Measurements from ENCODE around the gene NAV2.

NAV2 gene, protein sequence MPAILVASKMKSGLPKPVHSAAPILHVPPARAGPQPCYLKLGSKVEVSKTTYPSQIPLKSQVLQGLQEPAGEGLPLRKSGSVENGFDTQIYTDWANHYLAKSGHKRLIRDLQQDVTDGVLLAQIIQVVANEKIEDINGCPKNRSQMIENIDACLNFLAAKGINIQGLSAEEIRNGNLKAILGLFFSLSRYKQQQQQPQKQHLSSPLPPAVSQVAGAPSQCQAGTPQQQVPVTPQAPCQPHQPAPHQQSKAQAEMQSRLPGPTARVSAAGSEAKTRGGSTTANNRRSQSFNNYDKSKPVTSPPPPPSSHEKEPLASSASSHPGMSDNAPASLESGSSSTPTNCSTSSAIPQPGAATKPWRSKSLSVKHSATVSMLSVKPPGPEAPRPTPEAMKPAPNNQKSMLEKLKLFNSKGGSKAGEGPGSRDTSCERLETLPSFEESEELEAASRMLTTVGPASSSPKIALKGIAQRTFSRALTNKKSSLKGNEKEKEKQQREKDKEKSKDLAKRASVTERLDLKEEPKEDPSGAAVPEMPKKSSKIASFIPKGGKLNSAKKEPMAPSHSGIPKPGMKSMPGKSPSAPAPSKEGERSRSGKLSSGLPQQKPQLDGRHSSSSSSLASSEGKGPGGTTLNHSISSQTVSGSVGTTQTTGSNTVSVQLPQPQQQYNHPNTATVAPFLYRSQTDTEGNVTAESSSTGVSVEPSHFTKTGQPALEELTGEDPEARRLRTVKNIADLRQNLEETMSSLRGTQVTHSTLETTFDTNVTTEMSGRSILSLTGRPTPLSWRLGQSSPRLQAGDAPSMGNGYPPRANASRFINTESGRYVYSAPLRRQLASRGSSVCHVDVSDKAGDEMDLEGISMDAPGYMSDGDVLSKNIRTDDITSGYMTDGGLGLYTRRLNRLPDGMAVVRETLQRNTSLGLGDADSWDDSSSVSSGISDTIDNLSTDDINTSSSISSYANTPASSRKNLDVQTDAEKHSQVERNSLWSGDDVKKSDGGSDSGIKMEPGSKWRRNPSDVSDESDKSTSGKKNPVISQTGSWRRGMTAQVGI (N-terminal part only)

DNA sequence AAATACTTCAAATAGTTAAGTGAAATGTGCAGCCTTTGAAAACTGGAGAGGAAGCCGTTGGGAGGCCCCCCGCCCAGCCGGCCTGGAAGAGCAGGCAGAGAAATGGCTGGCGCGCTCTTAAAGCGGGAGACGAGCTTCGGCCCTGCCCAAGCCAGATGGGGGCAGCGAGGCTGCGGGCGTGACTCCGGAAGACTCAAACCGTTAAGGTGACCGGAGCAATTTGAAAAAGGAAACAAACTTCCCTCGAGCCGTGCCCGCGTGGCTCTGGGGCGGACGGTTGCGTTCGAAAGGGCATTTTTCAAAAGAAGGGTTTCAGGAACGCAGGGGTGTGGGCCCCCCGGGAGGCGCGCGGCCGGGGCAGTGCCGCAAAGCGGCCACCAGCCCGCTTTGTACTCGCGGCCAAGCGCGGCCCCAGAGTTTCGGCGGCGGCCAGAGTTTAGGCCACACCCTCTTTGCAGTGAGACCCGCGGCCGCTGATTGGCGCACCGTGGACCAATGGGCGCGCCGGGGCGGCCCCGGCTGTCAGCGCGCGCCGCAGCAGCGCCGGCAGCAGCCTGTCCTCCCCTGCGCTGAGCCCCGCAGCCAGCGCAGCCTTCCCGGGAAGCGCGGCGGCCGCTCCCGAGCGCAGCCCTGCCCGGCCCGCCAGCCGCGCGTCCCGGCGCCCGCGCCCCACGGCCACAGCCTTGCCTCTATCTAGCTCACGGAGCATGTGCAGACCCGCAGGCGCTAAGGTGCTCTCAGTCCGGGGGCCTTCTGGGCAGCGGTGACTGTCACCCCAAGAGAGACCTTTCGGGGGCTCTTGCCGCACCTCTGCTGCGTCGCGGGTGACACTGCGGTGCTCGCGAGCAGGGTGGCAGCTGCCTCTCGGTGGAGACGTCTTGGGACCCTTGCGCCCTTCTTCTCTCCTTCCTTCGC is at the start of gene NAV2:
Gene NAV2, plus strand, starts transcription at position 557 of the 915 bp plus-strand sequence. CDS start 859 bp downstream, outside the sequence.
- FAIRE-seq, result no peak

GRCh38 chr11:19663206-19663605 is 49.4 kb upstream of the NAV2 start:
- FAIRE-seq, result no peak

GRCh38 chr11:19664886-19665548 is 47.6 kb upstream of the NAV2 start:
- FAIRE-seq, result no peak

GRCh38 chr11:19666951-19667350 is 45.7 kb upstream of the NAV2 start:
- no peak for FAIRE-seq

GRCh38 chr11:19669511-19669910 is 43.1 kb upstream of the NAV2 start:
- no peak for FAIRE-seq

GRCh38 chr11:19670030-19670791 is 42.4 kb upstream of the NAV2 start:
- FAIRE-seq, result no peak

- FAIRE-seq, result no peak
Measured at GRCh38 chr11:19672586-19673206, 39.9 kb upstream of the NAV2 start.

DNA sequence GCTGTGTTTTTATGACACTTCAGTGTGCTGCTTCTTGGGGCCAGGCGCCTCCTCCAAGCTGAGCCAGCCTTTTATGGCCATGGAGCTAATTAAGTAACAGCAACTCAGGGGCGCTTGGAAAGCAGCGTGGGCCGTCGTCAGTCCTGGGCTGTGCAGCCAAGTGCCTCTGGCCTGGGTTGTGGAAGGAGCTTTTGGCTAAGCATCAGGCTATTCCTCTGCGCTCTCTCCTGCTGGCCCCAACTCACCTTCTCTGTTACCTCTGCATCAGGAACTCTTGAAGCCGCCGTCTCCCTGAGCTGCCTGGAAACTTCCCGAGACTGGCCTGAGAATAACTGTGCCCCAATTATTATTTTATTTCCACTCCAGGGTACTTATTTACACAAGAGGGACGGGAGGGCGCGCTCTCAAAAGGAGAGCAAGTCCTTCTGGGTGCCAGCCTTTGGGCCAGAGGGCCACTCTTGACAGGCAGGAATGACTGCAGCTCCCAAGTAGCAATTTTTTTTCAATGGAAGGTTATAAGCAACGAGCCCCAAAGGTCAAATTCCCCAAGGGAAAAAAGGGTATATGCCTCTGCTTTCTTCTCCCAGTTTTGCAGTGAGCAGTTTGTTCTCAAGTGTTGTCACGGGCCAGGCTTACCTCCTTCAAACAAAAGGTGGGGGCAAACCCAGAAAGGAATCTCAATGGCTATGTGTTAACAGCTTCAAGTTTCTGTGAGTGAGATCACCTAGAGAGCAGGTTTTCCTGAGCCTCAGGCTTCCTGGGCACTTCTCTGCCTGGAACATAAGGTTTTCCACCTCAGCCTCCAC is 38.5 kb upstream of the NAV2 start:
- FAIRE-seq, result no peak

GRCh38 chr11:19674836-19675235 is 37.8 kb upstream of the NAV2 start:
- no peak for FAIRE-seq

GRCh38 chr11:19675397-19675796 is 37.2 kb upstream of the NAV2 start:
- no peak for FAIRE-seq

- FAIRE-seq, result no peak
Measured at GRCh38 chr11:19676475-19677380, 35.9 kb upstream of the NAV2 start.

DNA sequence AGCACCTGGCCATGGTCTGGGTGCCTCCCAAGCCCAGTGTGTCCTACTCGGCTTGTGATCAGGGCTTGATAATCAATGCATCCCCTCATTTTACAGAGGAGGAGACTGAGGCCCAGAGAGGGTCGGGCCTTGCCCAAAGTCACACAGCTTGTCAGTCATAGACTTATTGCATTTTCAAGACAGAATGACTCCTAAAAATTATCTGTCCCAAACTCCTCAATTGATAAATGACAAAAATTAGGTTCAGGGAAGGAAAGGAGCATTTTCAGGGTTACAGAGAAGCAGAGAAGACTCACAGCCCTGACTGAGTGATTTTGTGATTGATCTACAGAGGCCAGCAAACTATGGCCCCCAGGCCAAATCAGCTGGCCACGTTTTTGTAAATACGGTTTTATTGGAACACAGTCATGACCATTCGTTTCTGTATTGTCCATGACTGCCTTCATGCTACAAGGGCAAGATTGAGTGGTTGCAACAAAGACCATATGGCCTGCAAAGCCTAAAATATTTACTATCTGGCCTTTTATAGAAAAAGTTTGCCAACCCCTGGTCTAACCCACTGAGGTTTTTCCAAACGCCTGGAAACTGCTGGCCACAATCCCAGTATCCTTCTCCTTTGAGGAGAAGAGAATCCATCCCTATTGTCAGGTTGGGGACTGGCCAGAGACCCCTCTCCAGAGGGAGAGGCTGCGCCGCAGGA is 35.1 kb upstream of the NAV2 start:
- FAIRE-seq, result no peak

- no peak for FAIRE-seq
Measured at GRCh38 chr11:19679952-19680828, 32.4 kb upstream of the NAV2 start.

- FAIRE-seq, result no peak
Measured at GRCh38 chr11:19680829-19681368, 31.7 kb upstream of the NAV2 start.

DNA sequence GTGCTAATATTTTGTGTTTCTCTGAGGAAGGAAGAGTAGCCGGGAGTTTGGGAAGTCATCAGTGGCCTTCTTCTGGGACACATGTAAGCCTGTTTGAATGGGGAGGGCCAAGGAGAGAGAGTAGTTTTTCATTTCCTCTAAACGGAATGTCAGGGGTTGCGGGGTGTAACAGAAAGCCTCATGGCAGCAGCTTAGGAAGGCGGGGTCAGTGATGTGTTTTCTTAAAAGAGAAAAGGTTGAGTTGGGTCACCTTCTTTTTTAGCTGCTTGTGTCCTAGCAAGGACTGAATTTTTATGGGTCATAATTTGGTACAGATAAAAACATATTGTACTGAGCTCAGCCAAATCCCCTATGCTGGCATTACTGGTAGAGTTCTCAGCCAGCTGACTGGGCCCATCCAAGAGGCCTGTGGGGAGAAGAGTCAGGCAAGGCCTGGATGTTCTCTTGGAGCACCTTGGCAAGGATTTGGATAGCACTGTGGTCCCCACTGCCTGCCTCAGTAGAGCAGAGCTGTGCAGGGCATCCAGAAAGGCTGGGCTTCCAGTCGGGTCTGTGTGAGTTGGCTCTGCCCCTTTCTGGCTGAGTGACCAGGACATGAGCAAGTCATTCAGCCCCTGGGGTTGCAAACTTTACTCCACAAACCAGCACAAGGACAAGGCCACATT is 29.4 kb upstream of the NAV2 start:
- no peak for FAIRE-seq
